ENCODE data around the gene MAFG.

The MAFG gene

DNA sequence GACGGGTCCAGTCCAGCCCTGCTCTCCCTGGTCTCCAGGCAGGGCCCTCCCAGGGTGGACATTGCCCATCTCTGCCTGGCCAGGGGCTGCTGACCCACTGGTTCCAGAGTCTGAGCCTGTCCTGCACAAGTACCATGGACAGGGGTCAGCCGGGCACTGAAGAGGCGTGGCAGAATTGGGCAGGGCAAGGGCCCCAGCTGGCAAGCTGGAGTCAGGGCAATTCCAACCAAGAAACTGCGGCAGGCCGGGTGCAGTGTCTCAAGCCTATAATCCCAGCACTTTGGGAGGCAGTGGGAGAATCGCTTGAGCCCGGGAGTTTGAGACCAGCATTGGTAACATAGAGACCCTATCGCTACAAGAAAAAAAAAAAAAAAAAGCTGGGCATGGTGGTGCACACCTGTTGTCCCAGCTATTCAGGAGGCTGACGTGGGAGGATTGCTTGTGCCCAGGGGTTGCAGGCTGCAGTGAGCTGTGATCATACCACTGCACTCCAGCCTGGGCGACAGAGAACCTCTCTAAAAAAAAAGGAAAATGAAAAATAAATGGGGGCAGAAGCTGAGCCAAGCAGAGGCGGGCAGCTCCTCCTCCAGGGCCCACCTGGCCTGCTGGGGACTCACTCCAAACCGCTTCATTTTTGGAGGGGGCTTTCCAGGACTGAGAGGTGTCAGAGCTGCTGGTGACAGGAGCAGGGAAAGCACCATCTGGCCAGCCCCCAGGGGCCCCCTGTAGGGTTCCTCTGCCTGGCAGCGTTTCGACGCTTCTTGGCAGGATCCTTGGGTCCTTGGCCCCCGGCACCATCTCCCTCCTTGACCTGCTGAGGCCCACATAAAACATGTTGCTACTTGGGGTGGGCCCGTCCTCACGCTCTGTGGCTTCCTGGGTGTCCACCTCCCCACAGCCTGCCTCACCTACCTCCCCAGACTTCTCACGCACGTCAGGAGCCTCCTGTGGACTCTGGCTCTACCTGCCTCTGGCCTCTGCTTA, 2.9 kb upstream of the MAFG start:
- Histone ChIP-seq H3K4me3 (no peak overlapping the region), H3K27ac (no peak overlapping the region)
- TF ChIP-seq, protein P1, sequence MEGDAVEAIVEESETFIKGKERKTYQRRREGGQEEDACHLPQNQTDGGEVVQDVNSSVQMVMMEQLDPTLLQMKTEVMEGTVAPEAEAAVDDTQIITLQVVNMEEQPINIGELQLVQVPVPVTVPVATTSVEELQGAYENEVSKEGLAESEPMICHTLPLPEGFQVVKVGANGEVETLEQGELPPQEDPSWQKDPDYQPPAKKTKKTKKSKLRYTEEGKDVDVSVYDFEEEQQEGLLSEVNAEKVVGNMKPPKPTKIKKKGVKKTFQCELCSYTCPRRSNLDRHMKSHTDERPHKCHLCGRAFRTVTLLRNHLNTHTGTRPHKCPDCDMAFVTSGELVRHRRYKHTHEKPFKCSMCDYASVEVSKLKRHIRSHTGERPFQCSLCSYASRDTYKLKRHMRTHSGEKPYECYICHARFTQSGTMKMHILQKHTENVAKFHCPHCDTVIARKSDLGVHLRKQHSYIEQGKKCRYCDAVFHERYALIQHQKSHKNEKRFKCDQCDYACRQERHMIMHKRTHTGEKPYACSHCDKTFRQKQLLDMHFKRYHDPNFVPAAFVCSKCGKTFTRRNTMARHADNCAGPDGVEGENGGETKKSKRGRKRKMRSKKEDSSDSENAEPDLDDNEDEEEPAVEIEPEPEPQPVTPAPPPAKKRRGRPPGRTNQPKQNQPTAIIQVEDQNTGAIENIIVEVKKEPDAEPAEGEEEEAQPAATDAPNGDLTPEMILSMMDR (IDR thresholded peaks at IDR 0.05) = no peak
- no peak for DNase-seq (ENCODE audit: low spot score)

DNA sequence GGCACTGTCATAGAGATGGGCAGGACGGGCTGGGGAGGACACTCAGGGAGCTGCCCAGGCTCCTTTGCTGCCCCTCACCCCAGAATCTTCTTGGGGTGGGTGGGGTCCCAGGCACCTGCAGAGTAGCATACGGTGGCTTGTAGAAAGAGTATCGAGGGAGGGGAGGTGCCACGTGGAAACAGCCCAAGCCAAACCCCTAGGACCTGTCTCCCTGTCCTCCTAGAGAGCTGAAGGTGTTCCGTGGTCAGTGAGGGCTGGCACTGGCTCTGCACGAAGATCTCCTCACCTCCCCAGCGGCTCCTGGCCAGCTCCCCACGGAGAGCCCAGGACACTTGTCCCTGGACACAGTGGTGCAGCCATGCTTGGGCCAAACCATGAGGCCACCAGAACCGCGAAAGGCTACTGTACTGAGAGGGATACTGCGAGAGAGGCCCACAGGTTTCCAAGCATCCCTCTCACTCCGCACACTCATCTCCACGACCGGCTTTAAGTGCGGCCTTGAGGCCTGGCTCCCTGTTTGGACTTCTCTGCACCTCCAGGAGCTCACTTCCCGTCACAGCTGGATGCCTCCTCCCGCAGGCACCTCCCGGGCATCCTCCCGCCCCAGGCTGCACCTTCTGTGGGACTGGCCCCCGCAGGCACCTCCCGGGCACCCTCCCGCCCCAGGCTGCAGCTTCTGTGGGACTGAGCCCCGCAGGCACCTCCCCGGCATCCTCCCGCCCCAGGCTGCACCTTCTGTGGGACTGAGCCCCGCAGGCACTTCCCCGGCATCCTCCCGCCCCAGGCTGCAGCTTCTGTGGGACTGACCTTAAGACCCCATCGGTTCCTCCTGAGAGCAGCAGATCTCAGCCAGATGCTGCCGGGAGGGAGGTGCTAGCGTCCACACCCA, 2.0 kb upstream of the MAFG start:
- DNase-seq (ENCODE audit: low spot score) = no peak
- TF ChIP-seq, protein P1 (IDR thresholded peaks at IDR 0.05) = no peak
- Histone ChIP-seq H3K4me3 (no peak overlapping the region), H3K27ac (no peak overlapping the region)

GRCh38 chr17:81928544-81929252, 1.2 kb upstream of the MAFG start:
- TF ChIP-seq, protein P1 (IDR thresholded peaks at IDR 0.05) = no peak
- H3K4me3 ChIP-seq = peak overlapping the region; percentile 100
- H3K27ac ChIP-seq = peak overlapping the region in 1 of 2 donors; percentile 98
- DNase-seq (ENCODE audit: low spot score) = no peak

GRCh38 chr17:81927152-81927652, 333 bp downstream of the MAFG start:
- Histone ChIP-seq H3K4me3 (peak overlapping the region; percentile 100), H3K27ac (peak overlapping the region; percentile 87 to 98)
- TF ChIP-seq, protein P1 (IDR thresholded peaks at IDR 0.05) = no peak
- DNase-seq (ENCODE audit: low spot score) = no peak

DNA sequence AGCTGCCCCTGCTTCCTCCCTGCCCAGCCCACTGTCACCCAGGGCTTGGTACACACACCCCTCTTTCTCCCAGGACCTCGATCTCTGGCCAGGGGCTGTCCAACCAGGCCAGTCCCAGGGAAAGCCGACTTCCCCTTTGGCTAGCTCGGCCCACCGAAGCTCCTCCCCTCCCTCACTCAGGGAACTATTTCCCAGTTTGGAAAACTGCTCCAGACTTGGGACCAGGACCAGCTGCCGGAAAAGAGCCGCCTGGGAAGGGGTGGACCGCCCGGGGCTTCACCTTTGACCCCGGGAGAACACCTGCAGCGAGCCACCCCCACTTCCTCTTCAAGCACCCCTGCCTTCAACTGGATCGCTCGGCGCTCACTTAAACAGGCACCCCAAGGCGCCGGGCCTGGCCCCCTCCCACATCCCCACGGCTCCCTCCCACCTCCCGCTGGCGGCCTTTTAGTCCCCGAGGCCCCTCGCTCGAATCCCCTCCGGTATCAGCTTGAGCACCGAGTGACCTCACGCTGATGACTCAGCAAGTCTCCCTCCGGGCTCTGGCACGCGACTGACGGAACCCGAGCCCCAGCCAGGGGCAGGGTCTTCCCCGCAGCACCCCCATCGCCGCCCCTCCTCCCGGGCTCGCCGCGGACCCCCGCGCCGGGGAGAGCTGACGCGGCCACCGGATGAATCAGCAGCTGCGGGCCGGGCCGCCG, 934 bp downstream of the MAFG start:
- TF ChIP-seq, protein P1 (IDR thresholded peaks at IDR 0.05) = no peak
- DNase-seq (ENCODE audit: low spot score) = peak; percentile 89
- Histone ChIP-seq H3K27ac (peak overlapping the region; percentile 87 to 98), H3K4me3 (peak overlapping the region; percentile 100)
